Loucy (cell line): ENCODE results near the gene SMIM22.

Source experiments
- CTCF ChIP-seq: fragments of 200-600 bp; sonication (generic); conservative IDR thresholded peaks from 2 replicates; pipeline ENCODE4 v1.5.1; 2014; ENCODE audit warnings: mild to moderate bottlenecking, antibody characterized with exemption, low read length
- EZH2phosphoT487 ChIP-seq: fragments of 200-600 bp; IDR thresholded peaks from 2 replicates; pipeline ENCODE4 v1.6.1; 2018; ENCODE audit warnings: antibody characterized with exemption, mild to moderate bottlenecking, moderate library complexity, borderline replicate concordance

DNA sequence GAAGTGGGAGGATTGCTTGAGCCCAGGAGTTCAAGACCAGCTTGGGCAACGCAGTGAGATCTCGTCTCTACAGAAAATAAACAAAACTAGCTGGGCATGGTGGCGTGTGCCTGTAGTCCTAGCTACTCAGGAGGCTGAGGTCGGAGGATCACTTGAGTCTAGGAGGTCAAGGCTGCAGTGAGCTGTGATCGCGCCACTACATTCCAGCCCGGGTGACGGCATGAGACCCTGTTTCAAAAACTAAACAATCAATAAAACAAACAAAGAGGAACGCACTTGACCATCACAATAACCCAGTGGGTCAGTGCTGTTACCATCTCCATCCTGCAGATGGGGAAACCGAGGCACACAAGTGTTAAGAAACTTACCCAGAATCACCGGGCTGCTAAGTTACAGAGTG is 41.9 kb upstream of the SMIM22 start:
- TF ChIP-seq CTCF (no peak), EZH2phosphoT487 (no peak)
